HEK293 (cell line): ENCODE data around the gene ANXA8.
"Not testable (repeated sequence)": the region's sequence is repeated elsewhere in the genome, so short reads cannot be mapped to it uniquely, and the experiment has no call there.

Experiments
- CTCF ChIA-PET: fragments of 350-600 bp; formaldehyde crosslinking; extraction: SDS; loops from one replicate; lab custom pipeline; 2021; ENCODE audit warnings: antibody characterized with exemption; lab: Yijun Ruan, JAX
- POLR2A ChIA-PET: fragments of 300-600 bp; formaldehyde crosslinking; extraction: SDS; loops from one replicate; lab custom pipeline; 2020; ENCODE audit warnings: antibody characterized with exemption, inconsistent platforms; lab: Yijun Ruan, JAX
- H3K27ac ChIP-seq: fragments of 200-500 bp; sonication (Bioruptor generic); 2 replicates; pipeline ENCODE4 v1.5.1; 2014; ENCODE audit warnings: low read depth, low read length, control low read depth, inconsistent platforms; ENCODE audit errors: extremely low read depth
- H3K36me3 ChIP-seq, 2 experiments: fragments of 200-500 bp in 1 of 2; sonication (Bioruptor generic) in 1 of 2; 1 replicate in 1 of 2; 2 replicates in 1 of 2; pipeline ENCODE4 v1.5.1; 2014 to 2017; ENCODE audit warnings: inconsistent platforms in 2 of 2, low read length in 2 of 2; ENCODE audit not compliant: control insufficient read depth in 2 of 2, insufficient read depth in 1 of 2
- H3K4me1 ChIP-seq: fragments of 200-500 bp; sonication (Bioruptor generic); 2 replicates; pipeline ENCODE4 v1.5.1; 2014; ENCODE audit warnings: mild to moderate bottlenecking, low read length, inconsistent platforms; ENCODE audit not compliant: control insufficient read depth, insufficient read depth
- H3K4me3 ChIP-seq: 2 replicates; pipeline ENCODE4 v1.5.1; 2011; ENCODE audit warnings: low read depth, mild to moderate bottlenecking, control low read depth, low read length, moderate library complexity
- H3K9me3 ChIP-seq: fragments of 200-500 bp; sonication (Bioruptor generic); 2 replicates; pipeline ENCODE4 v1.5.1; 2014; ENCODE audit warnings: low read depth, low read length, inconsistent platforms; ENCODE audit not compliant: control insufficient read depth, insufficient read depth
- EGR2 ChIP-seq: fragments of 450-650 bp; formaldehyde crosslinking; IDR thresholded peaks from 2 replicates; pipeline ENCODE4 v1.5.1; 2016; ENCODE audit warnings: low read depth, missing biosample characterization, missing genetic modification characterization
- SCRT2 ChIP-seq: fragments of 450-650 bp; formaldehyde crosslinking; IDR thresholded peaks from 2 replicates; pipeline ENCODE4 v1.5.1; 2016; ENCODE audit warnings: missing biosample characterization, missing genetic modification characterization
- SP7 ChIP-seq: fragments of 450-650 bp; formaldehyde crosslinking; IDR thresholded peaks from 2 replicates; pipeline ENCODE4 v1.5.1; 2016; ENCODE audit warnings: missing biosample characterization, missing genetic modification characterization
- ZBTB6 ChIP-seq: fragments of 450-650 bp; formaldehyde crosslinking; IDR thresholded peaks from 2 replicates; pipeline ENCODE4 v1.5.1; 2017; ENCODE audit warnings: missing biosample characterization, missing genetic modification characterization
- ZNF114 ChIP-seq: fragments of 450-650 bp; formaldehyde crosslinking; IDR thresholded peaks from 2 replicates; pipeline ENCODE4 v1.5.0; 2017; ENCODE audit warnings: missing biosample characterization, missing genetic modification characterization
- ZNF248 ChIP-seq: fragments of 450-650 bp; formaldehyde crosslinking; IDR thresholded peaks from 2 replicates; pipeline ENCODE4 v1.5.1; 2017; ENCODE audit warnings: missing biosample characterization, missing genetic modification characterization
- ZNF560 ChIP-seq: fragments of 450-650 bp; formaldehyde crosslinking; IDR thresholded peaks from 2 replicates; pipeline ENCODE4 v1.5.1; 2017; ENCODE audit warnings: missing biosample characterization, missing genetic modification characterization, borderline replicate concordance
- ZNF596 ChIP-seq: fragments of 450-650 bp; IDR thresholded peaks from 2 replicates; pipeline ENCODE4 v1.5.0; 2018; ENCODE audit warnings: missing biosample characterization, mild to moderate bottlenecking, missing genetic modification characterization, moderate library complexity
- ZNF600 ChIP-seq: fragments of 450-650 bp; formaldehyde crosslinking; IDR thresholded peaks from 2 replicates; pipeline ENCODE4 v1.5.1; 2016; ENCODE audit warnings: missing biosample characterization, missing genetic modification characterization
- ZNF76 ChIP-seq: fragments of 450-650 bp; formaldehyde crosslinking; IDR thresholded peaks from 2 replicates; pipeline ENCODE4; 2016; ENCODE audit warnings: low read depth, missing biosample characterization, missing genetic modification characterization, borderline replicate concordance
- TF ChIP-seq, protein P1 (sequence below): fragments of 450-650 bp; formaldehyde crosslinking; IDR thresholded peaks from 2 replicates; pipeline ENCODE4 v1.5.1; 2016; ENCODE audit warnings: missing biosample characterization, missing genetic modification characterization
- TF ChIP-seq, protein P2 (sequence below): fragments of 450-650 bp; IDR thresholded peaks from 2 replicates; pipeline ENCODE4 v1.5.1; 2018; ENCODE audit warnings: missing biosample characterization, missing genetic modification characterization

Gene ANXA8

GRCh38 chr10:47456079-47456785, 27.7 kb downstream of the ANXA8 start:
- CTCF ChIA-PET = no interaction called here
- H3K4me3 ChIP-seq = no peak overlapping the region

DNA sequence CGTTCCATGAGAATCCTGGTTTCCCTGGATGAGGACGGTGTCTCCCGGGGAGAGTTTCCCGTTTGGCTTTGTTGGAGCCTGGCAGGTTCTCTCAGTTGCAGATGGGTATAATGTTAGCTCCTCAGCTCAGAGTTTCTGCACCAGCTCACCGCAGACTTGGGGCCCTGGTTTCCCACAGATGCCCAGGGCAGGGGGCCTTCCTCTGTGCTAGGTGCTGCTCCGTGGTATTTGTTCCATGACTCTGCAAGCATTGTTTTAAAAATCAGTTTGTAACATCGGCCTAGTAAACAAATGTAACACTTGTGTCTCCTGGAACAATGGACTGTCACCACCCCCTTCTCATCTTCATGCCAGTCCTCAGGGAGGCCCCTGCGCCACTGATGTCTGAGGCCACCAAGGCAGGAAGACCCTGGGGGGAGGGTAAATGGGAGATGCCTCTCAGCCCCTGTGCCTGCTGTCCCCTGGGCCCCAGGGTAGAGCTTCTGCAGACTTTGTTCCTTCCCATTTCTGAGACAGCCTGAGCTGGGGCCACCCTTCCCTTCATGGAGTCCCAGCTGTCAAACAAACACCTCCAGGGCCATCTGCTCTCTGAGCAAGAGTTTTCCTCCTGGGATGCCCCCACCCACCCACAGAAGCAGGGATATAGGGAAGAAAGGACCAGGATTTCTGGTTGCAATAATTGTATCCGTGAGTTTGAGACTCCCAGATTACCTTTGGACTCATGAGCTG, 28.4 kb downstream of the ANXA8 start:
- CTCF ChIA-PET, H3K27ac ChIP-seq: not testable (repeated sequence)
- POLR2A ChIA-PET = interaction anchor here (1.1 kb wide), 1 partner anchor 71 kb away, joined by 3 read pairs; the partner anchor contains the start of gene ZNF488

More at GRCh38 chr10:47456079-47456785, 27.7 kb downstream of the ANXA8 start:
- TF ChIP-seq ZNF600 (tag by site-specific recombination) (no peak), SP7 (tag by site-specific recombination) (no peak), ZNF560 (tag by site-specific recombination) (no peak), ZNF248 (tag by site-specific recombination) (no peak), ZNF114 (tag by site-specific recombination) (no peak), ZNF76 (tag by site-specific recombination) (no peak), SCRT2 (tag by site-specific recombination) (no peak), ZNF596 (tag by site-specific recombination) (no peak)
- TF ChIP-seq, protein P1, sequence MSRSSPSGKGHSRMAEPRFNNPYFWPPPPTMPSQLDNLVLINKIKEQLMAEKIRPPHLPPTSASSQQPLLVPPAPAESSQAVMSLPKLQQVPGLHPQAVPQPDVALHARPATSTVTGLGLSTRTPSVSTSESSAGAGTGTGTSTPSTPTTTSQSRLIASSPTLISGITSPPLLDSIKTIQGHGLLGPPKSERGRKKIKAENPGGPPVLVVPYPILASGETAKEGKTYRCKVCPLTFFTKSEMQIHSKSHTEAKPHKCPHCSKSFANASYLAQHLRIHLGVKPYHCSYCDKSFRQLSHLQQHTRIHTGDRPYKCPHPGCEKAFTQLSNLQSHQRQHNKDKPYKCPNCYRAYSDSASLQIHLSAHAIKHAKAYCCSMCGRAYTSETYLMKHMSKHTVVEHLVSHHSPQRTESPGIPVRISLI (tag by site-specific recombination) = no peak
- Histone ChIP-seq H3K9me3 (no peaks in the 10 kb centered on the region), H3K27ac (no peak overlapping the region), H3K4me1 (no peaks in the 10 kb centered on the region), H3K36me3 (no peaks in the 10 kb centered on the region)
- POLR2A ChIA-PET = interaction anchor here (1.1 kb wide), 1 partner anchor 72 kb away, joined by 3 read pairs; the partner anchor contains the start of gene ZNF488

DNA sequence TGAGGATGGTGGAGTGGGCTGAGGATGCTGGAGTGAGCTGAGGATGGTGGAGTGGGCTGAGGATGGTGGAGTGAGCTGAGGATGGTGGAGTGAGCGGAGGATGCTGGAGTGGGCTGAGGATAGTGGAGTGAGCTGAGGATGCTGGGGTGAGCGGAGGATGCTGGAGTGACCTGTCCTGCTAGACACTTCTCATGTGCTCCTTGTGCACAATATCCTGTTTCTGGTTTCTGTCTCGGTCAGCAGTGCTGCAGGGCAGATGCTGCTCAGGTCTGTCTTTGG, 29.2 kb downstream of the ANXA8 start:
- H3K27ac ChIP-seq = no peak overlapping the region
- no peaks in the 10 kb centered on the region for H3K9me3 ChIP-seq
- CTCF ChIA-PET = interaction anchor here (0.6 kb wide), 1 partner anchor 93 kb away, joined by 3 read pairs; no protein-coding TSS in a partner anchor
- H3K4me3 ChIP-seq = no peak overlapping the region
- TF ChIP-seq ZBTB6 (tag by site-specific recombination) (peak; percentile 86; the same call in 1 of the 2 replicates), EGR2 (tag by site-specific recombination) (0 out of 2 replicates have a peak, but pooled peaks have one; percentile 54)
- TF ChIP-seq, protein P2, sequence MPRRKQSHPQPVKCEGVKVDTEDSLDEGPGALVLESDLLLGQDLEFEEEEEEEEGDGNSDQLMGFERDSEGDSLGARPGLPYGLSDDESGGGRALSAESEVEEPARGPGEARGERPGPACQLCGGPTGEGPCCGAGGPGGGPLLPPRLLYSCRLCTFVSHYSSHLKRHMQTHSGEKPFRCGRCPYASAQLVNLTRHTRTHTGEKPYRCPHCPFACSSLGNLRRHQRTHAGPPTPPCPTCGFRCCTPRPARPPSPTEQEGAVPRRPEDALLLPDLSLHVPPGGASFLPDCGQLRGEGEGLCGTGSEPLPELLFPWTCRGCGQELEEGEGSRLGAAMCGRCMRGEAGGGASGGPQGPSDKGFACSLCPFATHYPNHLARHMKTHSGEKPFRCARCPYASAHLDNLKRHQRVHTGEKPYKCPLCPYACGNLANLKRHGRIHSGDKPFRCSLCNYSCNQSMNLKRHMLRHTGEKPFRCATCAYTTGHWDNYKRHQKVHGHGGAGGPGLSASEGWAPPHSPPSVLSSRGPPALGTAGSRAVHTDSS (tag by site-specific recombination) = no peak
- no peaks in the 10 kb centered on the region for H3K4me1 ChIP-seq
- H3K36me3 ChIP-seq = no peaks in the 10 kb centered on the region
- POLR2A ChIA-PET = no interaction called here

More for the DNA sequence above, 28.4 kb downstream of the ANXA8 start:
- not testable (repeated sequence) for H3K4me3 ChIP-seq, H3K9me3 ChIP-seq, H3K36me3 ChIP-seq, H3K4me1 ChIP-seq
